OCI-LY1 (cell line): ENCODE data around the gene LPIN1.

ENCODE experiments used
- CTCF ChIP-seq: fragments of 200-600 bp; sonication (generic), shearing (Covaris generic); IDR thresholded peaks from 2 replicates; pipeline ENCODE4 v1.5.1; 2017; ENCODE audit warnings: mild to moderate bottlenecking, antibody characterized with exemption, low read length, moderate library complexity, mixed read lengths
- EZH2 ChIP-seq: fragments of 200-600 bp; sonication (generic), shearing (Covaris generic); IDR thresholded peaks from 2 replicates; pipeline ENCODE4 v1.8.0; 2017; ENCODE audit warnings: borderline replicate concordance, mixed run types, mild to moderate bottlenecking, antibody characterized with exemption, low read length, moderate library complexity, mixed read lengths

- no peak for TF ChIP-seq CTCF
- no peak for TF ChIP-seq EZH2
Measured at GRCh38 chr2:11710632-11711353, 35.6 kb upstream of the LPIN1 start.
